GM19452 (cell line): ENCODE results near the gene CRIP1.

Experiments
- ATAC-seq: cut with Tn5 transposase; IDR thresholded peaks from one replicate; pipeline ENCODE4 v1.9.1; 2021; ENCODE audit not compliant: unreplicated experiment

CRIP1 gene

DNA sequence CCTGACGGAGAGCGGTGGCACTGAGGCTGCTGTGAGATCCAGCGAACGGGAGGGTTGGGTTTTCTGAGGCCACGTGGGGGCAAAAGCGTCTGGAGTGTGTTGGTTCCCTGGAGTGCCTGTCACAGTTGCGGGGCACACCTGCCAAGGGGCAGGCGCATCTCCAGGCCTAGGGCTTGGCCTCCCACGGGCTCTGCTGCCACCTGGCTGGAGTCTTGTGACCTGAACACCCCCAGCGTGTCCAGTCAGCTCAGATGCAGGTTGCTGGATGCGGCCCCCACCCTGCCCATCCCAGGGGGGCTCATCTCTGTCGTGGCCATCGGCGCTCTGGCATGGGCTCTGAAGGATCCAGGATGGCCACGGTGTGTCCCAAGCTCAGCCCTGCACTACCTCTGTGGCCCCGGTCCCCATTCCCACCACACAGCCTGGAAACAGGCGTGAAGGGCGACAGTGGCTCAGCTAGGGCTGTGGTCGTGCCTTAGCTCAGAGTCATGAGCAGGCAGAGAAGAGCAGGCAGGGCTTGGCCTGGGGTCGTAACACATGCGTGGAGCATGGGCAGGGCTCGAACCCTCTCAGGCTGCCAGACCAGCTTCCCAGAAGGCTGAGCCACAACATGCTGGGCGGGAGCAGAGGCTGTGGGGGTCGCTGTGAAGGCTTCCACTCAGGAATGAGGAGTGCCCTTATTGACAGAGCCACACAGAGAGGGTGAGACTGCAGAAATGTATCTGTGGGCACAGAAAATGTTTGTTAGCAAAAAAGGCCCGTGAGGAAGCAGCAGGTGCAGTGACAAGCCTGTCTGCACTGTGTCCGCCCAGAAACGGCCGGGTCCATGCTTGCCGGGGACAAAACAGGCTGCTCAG, 35.6 kb upstream of the CRIP1 start:
- no peak for ATAC-seq

DNA sequence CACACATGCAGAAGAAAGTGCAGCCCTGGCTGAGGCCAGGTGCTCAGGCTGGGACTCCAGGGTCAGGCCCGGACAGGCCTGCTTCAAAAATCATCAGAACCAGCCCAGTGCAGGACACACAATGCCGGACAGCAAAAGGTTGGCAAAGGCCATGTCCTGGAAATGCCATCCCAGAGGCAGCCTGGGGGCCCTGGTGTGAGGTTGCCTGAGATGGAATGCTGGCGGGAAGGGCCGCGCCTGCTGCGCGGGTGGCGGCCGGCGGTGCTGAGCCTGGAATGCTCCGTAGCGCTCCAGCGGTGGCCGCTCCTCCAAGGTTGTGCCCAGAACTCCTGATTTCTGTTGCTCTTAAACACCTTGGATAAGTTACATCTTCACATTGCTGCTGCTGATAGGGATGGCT, 33.7 kb upstream of the CRIP1 start:
- no peak for ATAC-seq

DNA sequence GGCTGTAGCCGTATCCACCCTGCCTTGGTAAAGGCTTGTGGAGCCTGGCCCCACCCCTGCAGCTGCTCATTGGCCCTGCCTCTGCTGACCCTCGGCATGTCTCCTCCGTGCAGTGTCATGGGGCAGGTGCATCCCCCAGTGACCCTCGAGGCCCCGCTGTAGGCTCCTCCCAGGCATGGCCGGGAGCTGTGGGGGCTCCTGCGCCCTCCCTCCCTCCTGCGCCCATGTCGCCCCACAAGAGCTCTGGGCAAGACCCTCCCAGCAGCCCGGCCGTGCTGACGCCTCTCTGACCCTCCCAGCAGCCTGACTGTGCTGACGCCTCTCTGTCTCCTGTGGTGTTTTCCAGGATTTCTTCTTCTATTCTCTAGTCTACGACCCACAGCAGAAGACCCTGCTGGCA, 32.8 kb upstream of the CRIP1 start:
- ATAC-seq, result no peak

DNA sequence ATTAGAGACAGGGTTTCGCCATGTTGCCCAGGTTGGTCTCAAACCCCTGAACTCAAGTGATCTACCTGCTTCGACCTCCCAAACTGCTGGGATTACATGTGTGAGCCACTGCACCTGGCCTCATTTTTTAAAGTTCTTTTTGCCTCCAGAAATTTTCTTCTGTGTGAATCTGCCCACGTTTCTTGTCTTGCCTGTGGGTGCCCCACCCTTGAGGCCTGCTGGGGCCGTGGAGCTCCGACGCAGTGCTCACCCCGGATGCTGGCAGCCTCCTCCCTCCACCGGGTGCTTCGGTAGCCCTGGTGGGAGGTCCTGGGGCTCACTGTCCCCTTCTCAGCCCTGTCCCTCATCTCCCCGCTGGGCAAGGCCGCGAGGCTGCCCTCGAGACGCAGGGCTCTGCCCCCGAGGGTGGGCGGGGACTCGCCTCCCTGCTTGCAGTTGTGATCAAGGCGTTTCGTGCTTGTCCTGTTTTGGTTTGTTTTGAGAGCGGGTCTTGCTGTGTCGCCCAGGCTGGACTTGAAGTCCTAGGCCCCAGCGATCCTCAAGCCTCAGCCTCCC, 31.5 kb upstream of the CRIP1 start:
- ATAC-seq, result no peak

DNA sequence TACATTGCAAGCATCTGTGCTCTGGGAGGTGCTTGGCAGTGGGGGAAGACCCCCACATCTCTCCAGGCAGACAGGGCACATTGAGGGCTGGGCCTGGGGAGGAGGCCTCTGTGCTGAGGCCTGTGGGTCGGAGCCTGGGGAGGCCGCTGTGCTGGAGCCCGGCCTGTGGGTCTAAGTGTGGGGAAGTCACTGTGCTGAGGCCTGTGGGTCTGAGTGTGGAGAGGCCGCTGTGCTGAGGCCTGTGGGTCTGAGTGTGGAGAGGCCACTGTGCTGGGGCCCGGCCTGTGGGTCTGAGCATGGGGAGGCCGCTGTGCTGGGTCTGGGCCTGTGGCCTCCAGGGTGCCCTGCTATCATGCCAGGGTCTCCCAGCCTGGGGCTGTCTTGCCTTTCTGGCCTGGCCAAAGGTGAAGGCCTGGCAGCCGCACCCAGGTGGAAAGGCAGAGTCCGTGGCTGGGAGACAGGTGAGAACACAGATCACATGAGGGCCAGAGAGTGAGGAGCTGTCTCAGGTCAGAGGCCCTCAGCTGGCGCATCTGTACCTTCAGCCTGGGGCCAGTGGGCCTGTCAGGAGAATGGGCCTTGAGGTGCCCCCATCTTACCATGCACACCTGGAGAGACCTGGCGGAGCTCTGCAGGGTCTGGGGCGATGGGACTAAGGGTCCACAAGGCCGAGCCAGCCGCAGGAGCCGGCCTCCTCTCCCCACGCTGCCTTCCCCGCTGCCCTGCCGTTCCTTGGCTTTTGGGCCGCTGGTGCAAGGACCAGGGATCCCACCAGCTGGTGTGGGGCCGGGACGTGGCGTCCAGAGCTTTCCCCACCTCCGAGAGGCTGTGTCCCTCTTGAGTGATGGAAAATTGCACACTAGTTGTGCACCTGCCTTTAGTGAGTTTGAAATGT, 30.7 kb upstream of the CRIP1 start:
- ATAC-seq, result no peak

DNA sequence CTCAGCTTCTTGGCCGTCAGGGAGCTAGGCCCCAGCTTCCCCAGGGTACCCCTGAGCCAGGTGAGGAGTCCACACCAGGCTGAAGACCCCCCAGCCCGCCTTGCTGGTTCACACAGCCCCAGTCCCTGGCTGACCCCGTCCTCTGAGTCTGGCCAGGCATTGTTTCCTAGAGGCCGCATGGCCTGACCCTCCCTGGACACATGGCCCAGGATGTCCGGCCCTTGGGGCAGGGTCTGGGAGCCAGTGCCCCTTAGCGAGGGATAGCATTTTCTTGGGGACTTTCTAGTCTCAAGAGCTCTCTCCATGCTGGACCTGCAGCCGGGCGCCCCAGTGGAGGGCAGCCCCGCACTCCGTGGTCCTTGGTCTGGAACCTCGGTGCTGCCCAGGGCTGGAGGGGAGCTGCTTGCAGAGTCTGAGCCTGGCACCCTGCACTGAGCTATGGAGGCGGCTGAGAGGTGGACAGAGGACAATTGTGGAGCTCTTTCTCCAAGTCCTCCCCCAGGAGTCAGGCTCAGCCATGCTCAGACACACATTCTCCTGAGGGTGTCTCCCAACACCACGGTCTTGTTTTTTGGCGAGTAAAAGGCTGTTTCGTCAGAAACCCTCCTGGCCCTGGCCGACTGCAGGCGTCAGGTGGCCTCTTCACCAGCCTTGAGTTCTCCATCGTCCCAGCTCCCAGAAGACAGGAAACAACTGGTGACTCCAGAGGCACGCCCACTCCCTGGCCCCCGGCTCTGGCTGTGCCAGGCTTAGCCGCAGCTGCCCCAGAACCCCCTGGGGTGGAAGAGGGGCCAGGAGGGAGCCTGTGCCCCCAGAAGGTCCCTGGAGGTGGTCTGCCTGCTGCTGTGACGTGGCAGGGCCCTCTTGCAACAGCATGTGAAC, 29.7 kb upstream of the CRIP1 start:
- no peak for ATAC-seq

DNA sequence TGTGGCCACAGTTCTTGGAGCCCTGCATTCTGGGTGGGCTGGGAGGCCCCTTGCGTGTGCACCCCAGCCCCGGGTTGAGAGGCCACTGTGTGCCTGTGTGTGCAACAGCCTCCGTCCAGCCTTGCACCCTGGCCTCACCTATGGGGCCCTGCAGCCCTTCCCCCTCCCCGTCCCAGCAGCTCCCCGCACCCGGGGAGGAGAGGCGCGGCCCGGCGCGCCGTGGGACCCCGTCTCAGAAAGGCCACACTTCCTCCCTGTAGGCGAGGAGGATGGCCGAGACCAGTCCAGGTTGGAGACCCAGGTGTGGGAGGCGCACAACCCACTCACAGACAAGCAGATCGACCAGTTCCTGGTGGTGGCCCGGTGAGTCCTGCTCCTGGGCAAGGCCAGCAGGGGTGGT, 28.7 kb upstream of the CRIP1 start:
- ATAC-seq, result no peak

DNA sequence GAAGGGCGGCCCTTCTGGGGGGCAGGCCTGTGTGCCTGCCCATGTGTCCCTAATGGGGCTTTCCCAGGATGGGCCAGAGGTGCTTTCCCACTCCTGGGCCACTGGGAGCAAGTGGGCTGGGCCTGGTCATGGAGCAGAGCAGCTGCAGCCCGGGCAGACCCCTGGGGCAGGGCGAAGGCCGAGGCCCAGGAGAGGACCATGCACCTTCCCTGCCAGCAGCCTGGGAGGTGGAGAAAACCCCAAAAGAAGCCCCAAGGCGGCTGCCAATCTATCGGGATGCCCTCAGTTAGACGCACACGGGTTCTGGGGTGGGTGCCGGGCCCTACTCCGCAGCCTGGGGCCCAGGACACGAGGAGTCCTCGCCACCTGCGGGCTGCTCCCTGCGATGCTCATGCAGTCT, 28.1 kb upstream of the CRIP1 start:
- ATAC-seq, result no peak

DNA sequence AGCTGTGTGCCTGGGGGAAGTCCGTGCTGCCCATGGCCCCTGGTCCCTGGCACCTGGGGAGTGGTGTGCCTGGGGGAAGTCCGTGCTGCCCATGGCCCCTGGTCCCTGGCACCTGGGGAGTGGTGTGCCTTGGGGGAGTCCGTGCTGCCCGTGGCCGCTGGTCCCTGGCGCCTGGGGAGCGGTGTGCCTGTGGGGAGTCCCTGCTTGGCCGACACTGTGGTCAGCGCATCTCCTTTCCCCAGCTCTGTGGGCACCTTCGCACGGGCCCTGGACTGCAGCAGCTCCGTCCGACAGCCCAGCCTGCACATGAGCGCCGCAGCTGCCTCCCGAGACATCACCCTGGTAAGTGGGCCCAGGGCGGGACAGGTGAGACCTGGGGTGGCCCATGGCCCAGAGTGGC, 26.6 kb upstream of the CRIP1 start:
- no peak for ATAC-seq

DNA sequence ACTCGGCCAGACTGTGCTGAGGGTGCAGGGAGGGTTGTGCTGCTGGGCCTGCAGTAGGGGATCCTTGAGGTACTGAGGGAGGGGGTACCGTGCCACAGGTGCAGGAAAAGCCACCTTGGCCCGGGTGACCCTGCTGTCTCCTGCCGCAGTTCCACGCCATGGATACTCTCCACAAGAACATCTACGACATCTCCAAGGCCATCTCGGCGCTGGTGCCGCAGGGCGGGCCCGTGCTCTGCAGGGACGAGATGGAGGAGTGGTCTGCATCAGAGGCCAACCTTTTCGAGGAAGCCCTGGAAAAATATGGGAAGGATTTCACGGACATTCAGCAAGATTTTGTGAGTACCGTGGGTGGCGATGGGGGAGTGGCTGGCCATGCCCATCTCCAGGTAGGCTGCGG, 26.1 kb upstream of the CRIP1 start:
- no peak for ATAC-seq

DNA sequence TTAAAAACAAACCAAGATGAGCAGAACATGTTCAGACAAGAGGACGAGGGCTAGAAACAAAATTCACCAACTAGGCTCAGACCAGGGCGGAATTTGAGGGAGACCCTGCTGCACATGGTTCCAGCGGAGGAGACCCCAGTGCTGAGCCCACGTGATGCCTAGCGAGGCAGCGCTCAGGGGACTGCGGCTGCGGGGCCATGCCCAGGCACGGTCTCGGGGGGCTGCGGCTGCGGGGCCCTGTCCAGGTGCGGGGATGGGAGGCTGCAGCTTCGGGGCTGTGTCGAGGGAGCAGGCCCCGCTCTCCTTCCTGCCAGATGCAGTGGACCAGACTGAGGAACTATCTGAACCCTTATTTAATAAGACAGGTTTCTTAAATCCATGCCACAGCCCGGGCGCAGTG, 24.8 kb upstream of the CRIP1 start:
- no peak for ATAC-seq

DNA sequence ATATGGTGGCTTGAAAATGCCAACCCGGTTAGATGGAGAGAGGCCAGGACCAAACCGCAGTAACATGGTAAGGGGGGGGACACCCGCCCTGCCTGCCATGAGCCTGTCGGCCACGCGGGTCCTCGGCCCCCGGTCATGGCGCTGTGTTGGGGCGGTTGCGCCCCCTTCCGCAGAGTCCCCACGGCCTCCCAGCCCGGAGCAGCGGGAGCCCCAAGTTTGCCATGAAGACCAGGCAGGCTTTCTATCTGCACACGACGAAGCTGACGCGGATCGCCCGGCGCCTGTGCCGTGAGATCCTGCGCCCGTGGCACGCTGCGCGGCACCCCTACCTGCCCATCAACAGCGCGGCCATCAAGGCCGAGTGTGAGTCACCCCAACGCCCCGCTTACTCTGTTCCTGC, 22.2 kb upstream of the CRIP1 start:
- no peak for ATAC-seq

DNA sequence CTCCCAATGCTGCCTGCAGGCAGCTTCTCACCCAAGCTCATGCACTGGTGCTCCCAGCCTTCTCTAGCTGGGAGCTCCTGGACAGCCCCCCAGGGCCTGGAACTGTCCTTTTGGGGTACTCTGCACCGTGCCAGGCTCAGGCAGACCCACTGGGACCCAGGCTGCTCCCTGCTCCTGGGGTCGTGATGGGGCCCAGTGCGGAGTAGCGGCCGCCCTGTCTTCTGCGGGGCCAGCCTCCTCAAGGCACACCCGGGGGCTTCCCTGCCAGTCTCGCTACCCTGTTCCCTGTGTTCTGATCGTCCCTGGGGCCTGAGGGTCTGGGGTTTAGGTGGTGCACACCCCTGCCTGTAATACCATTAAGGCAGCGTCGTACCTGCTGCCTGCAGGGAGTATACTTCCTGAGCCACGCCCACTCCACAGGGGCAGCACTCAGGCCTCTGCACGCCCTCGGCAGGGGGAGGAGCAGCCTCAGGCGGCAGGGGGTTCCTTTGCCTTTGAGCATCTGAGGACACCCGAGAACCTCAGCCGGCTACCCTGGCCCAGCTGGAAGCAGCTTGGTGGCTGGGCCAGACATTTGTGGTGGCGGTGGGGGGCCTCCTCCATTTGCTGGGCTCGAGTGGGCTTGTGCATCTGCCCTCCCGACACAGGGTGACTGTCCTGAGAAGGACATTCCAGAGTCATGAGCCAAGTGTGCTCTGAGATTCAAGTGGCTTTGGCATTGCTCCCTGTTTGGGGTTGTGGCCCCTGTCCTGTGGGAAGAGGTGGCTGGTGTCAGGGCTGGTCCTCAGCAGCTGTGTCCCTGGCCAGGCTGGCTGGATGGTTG, 21.3 kb upstream of the CRIP1 start:
- ATAC-seq, result no peak

DNA sequence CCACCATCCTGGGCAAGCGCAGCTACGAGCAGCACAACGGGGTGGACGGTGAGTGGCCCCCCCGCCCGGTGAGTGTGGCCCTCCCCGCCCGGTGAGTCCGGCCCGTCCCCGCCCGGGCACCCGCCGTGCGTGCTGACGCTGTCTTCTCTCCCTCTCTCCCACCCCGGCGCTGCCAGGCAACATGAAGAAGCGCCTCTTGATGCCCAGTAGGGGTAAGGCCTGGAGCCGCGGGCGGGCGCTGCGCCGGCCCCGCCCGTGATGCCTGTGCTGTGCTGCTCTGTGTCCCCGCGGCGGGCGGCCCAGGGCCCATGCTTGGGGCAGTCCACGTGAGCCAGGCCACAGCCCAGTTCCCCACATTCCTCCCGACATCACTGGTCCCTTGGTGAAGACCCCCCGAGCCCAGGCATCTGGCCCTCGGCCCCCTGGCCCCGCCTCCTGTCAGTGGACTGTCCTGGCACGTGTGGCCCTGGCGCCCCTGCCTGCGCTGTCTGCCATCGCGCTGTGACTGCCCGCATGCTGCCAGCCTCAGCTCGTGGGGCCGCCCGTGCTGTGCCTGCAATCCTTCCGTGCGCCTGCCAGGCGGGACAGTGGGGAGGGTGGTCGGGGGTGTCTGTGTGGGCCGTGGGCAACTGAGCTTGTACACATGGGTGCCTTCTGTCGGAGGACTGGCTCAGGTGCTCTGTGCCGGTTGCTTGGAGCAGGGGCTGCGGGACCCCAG, 20.0 kb upstream of the CRIP1 start:
- no peak for ATAC-seq

DNA sequence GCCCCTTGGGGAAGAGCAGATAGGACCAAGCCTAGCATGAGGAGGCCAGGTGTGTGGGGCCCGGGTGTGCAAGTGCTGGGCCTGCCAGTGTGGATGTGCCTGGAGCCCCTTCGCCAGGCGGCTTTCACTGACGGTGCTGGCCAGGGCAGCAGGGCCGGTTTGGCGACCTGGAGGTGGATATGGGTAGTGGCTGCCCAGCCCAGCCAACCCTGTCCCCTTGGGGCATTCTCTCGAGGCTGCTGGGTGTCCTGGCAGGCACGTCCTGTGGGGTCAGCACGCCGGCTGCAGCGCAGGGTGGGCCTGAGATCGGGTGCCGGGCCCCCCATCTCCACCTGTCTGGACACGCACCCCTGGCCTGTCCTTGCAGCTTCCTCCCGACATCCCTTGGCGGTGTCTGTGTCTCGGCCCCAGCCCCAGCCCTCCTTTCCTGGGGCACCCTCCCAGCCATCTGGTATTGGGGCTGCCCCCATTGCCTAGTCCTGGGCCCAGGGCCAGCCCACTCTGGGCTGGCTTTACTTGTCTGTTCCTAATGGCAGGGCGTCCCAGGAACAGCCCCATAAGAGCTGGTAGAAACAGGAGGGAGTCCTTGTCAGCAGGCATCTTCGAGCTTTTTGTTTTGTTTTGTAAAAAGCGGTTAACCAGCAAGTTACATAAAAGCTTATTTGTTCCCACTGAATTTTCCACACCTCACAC, 19.3 kb upstream of the CRIP1 start:
- ATAC-seq, result no peak

DNA sequence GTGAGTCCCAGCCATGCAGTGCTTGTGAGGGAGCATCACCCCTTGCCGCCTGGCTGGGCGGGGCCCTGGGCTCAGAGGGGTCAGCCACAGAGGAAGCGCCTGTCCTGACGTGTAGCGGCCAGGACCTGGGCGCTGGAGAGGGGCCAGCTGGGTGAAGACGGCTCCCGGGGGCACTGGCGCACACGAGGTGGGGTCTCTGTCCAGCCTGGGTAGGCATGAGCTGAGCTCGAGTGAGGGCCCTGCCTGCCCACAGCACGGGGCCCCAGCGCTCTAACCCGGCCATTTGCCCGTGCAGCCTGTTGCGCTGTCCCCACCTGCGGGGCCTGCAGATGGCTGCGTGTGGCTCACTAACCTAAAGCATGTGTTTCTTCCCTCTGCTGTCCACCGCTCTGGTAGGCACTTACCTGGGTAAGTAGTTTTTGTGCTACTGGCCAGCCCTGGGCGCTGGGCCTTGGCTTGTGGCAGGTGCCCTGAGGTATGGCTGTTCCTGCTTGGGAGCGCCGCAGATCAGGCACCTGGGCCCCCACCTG, 18.7 kb upstream of the CRIP1 start:
- no peak for ATAC-seq

DNA sequence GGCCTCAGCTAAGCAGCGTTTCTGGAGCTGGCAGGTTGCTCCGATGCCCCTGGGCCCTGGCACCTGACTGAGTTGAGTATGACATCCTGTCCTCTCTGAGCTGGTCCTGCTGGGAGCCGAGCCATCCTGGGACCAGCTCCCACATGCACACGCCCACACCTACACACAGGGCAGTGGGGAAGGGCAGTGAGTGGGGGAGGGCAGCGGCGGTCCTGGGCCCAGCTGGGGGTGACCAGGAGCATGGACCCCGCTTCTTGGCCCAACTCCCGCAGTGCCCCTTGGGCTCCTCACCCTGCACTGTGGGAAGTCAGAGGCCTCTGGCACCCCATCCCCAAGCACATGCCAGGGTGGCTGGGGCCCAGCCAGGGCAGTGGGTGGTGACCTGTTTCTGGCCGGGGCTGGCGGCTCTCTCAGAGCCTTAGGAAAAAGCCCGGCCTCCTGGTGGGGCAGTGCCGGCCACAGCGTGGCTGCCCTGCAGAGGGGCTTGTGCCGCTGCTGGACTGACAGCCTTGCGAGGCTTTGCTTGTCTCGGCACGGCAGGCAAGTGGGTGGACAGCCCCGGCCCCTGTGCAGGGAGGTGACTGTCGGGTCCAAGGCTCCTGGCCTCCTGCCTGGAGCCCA, 18.0 kb upstream of the CRIP1 start:
- ATAC-seq, result no peak
